Caco-2 (cell line): ENCODE measurements around the gene SRGAP3. TPM values are rescaled to one million over a fixed set of nuclear protein-coding genes. Genes with fewer than 3 reads are reported as not detected.

Experiments
- BruUV-seq: library from RNA; stranded (reverse); fragments of 400-500 nt; replicated peaks from 2 replicates; lab custom pipeline; 2021; lab: Mats Ljungman, UMichigan
- CTCF ChIA-PET: fragments of 300-600 bp; sonication (Branson Sonifier 250); formaldehyde crosslinking; loops from one replicate; lab custom pipeline; 2022; ENCODE audit warnings: antibody characterized with exemption; lab: Charles Lee
- POLR2A ChIA-PET: fragments of 300-600 bp; sonication (Branson Sonifier 250); formaldehyde crosslinking; loops from one replicate; lab custom pipeline; 2022; ENCODE audit warnings: antibody characterized with exemption; lab: Charles Lee
- DNase-seq, 2 experiments: peaks; one replicate each; pipeline versions ENCODE4 v3.0.0 to v3.0.0-alpha.2; 2020 to 2022
- H3K27me3 ChIP-seq: replicated peaks from 2 replicates; pipeline ENCODE4 v1.6.0; 2011; ENCODE audit warnings: low read length; ENCODE audit not compliant: control insufficient read depth, insufficient read depth
- H3K36me3 ChIP-seq: 2 replicates; pipeline ENCODE4 v1.5.1; 2011; ENCODE audit warnings: low read length; ENCODE audit not compliant: control insufficient read depth, insufficient read depth
- H3K4me1 ChIP-seq: fragments of 250-450 bp; sonication (Bioruptor Pico); 2 replicates; pipeline ENCODE4 v1.5.1; 2020; ENCODE audit warnings: mild to moderate bottlenecking
- H3K4me3 ChIP-seq: 2 replicates; pipeline ENCODE4 v1.5.1; 2011; ENCODE audit warnings: low read depth, mild to moderate bottlenecking, control low read depth, low read length
- H3K9me3 ChIP-seq: fragments of 250-450 bp; sonication (Bioruptor Pico); 2 replicates; pipeline ENCODE4 v1.5.1; 2020; ENCODE audit warnings: mild to moderate bottlenecking, moderate library complexity
- H3K27ac Mint-ChIP-seq: one replicate; pipeline ENCODE4 v1.8.0; 2022; ENCODE audit warnings: mixed read lengths; ENCODE audit not compliant: unreplicated experiment
- H3K27me3 Mint-ChIP-seq: one replicate; pipeline ENCODE4 v1.8.0; 2022; ENCODE audit warnings: mixed read lengths; ENCODE audit not compliant: insufficient read depth, unreplicated experiment
- H3K36me3 Mint-ChIP-seq: one replicate; pipeline ENCODE4 v1.8.0; 2022; ENCODE audit warnings: mild to moderate bottlenecking, mixed read lengths; ENCODE audit not compliant: insufficient read depth, unreplicated experiment
- H3K4me1 Mint-ChIP-seq: one replicate; pipeline ENCODE4 v1.8.0; 2022; ENCODE audit warnings: low read depth, mixed read lengths; ENCODE audit not compliant: unreplicated experiment
- H3K4me3 Mint-ChIP-seq: one replicate; pipeline ENCODE4 v1.8.0; 2022; ENCODE audit warnings: mild to moderate bottlenecking, moderate library complexity, mixed read lengths; ENCODE audit not compliant: unreplicated experiment
- H3K9me3 Mint-ChIP-seq: one replicate; pipeline ENCODE4 v1.8.0; 2022; ENCODE audit warnings: mixed read lengths; ENCODE audit not compliant: unreplicated experiment
- intact Hi-C: fragments of 100-400 bp; cut with micrococcal nuclease; formaldehyde crosslinking; loops from one replicate; pipeline ENCODE4 v1.10.0; 2022; ENCODE audit not compliant: unreplicated experiment
- total RNA-seq: library from RNA; stranded (reverse); gene quantifications from 2 replicates; pipeline ENCODE4 v1.2.3, GENCODE V29; 2022
- TF ChIP-seq, protein P1 (sequence below), 2 experiments: fragments of 200-600 bp in 1 of 2; IDR thresholded peaks; 1 replicate in 1 of 2; 2 replicates in 1 of 2; pipeline versions ENCODE4 v1.5.1 to v1.8.0; 2011 to 2022; ENCODE audit warnings: antibody characterized with exemption in 1 of 2, control low read depth in 1 of 2, inconsistent platforms in 1 of 2, low read depth in 1 of 2, low read length in 1 of 2, mild to moderate bottlenecking in 1 of 2, moderate library complexity in 1 of 2; ENCODE audit not compliant: insufficient read depth in 1 of 2, severe bottlenecking in 1 of 2, unreplicated experiment in 1 of 2

The SRGAP3 gene
- total RNA-seq, 1 experiment from 2014 or later, result 1.3 TPM

DNA sequence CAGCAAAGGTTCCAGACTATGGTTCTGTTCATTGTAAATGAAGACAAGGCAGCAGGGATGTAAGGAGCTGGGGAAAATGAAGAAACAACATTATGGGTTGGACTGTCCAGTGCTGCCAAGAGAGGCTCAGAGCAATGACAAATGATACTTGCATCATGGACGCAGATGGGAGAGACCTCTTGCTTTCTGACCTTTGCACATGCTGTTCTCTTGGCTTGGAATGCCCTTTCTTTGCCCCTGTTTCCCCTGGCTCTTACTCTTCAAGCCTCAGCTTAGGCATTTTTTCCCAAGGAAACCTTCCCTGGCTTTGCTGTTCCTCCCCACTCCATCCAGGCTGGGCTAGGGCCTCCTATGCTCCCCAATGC, 226.2 kb downstream of the SRGAP3 start:
- no TSS peak for BruUV-seq
- no peaks in the 10 kb centered on the region for H3K4me1 Mint-ChIP-seq
- Histone ChIP-seq H3K27me3 (no peaks in the 10 kb centered on the region; the same call in 1 of the 2 replicates), H3K36me3 (no peaks in the 10 kb centered on the region), H3K9me3 (no peaks in the 10 kb centered on the region), H3K4me3 (no peak overlapping the region), H3K4me1 (no peaks in the 10 kb centered on the region)
- H3K4me3 Mint-ChIP-seq, result no peak overlapping the region
- no peak overlapping the region for H3K27ac Mint-ChIP-seq
- ChIA-PET POLR2A (no interaction called here), CTCF (no interaction called here)
- no peak for DNase-seq
- H3K27me3 Mint-ChIP-seq, result peaks cover 12% of the 10 kb centered on the region
- H3K9me3 Mint-ChIP-seq, result no peaks in the 10 kb centered on the region
- intact Hi-C loops, result no loop called here
- H3K36me3 Mint-ChIP-seq, result no peaks in the 10 kb centered on the region
- TF ChIP-seq, protein P1, sequence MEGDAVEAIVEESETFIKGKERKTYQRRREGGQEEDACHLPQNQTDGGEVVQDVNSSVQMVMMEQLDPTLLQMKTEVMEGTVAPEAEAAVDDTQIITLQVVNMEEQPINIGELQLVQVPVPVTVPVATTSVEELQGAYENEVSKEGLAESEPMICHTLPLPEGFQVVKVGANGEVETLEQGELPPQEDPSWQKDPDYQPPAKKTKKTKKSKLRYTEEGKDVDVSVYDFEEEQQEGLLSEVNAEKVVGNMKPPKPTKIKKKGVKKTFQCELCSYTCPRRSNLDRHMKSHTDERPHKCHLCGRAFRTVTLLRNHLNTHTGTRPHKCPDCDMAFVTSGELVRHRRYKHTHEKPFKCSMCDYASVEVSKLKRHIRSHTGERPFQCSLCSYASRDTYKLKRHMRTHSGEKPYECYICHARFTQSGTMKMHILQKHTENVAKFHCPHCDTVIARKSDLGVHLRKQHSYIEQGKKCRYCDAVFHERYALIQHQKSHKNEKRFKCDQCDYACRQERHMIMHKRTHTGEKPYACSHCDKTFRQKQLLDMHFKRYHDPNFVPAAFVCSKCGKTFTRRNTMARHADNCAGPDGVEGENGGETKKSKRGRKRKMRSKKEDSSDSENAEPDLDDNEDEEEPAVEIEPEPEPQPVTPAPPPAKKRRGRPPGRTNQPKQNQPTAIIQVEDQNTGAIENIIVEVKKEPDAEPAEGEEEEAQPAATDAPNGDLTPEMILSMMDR (IDR thresholded peaks at IDR 0.05; ENCODE audit: insufficient read depth in 1 of 2, low read depth in 1 of 2, low read length in 1 of 2, severe bottlenecking in 1 of 2, unreplicated experiment in 1 of 2), result no peak

DNA sequence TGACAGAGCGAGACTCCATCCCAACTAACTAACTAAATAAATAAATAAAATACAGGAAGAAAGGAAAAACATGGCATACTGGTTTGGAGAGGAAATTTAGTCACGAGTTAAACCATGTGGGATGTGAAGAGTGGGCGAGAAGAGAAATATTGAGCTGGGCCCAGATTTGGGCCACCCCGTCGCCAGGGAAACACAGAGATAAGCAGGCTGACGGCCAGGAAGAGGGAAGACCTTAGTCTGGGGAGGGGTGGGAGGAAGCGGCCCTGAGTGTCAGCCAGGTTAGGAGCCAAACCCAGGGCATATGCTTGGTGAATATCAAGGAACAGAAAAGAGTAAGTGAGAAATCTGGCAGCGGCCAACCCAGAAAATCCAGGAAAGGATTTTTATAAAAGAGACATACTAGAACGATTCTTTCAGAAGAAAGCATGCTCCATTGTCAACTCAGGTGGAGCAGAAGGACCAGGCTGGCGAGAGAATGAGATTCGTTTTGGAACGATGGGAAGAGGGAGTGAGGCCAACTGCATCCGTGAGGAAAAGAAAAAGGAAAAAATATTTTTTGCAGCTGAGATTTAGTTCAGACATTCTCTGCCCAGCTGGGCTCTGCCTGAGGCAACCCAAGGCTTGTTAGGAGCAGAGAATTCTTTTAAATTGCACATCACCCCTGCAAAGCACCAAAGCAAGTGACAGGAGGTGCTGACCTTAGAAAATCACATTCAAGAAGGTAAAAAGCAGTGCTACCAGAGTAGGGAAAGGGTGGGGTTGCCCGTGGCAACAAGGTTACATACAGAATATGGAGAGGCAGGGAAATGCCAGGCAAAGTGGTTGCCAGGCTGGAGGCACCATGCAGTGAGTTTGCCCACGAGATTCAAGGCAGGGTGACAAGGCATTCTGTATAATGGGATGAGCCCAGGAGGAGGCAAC, 226.9 kb downstream of the SRGAP3 start:
- BruUV-seq, result no TSS peak
- Mint-ChIP-seq H3K4me3 (no peak overlapping the region), H3K27ac (no peak overlapping the region), H3K36me3 (no peaks in the 10 kb centered on the region), H3K4me1 (no peaks in the 10 kb centered on the region), H3K9me3 (no peaks in the 10 kb centered on the region), H3K27me3 (peaks cover 15% of the 10 kb centered on the region)
- H3K4me1 ChIP-seq, result no peaks in the 10 kb centered on the region
- CTCF ChIA-PET, result no interaction called here
- intact Hi-C loops, result no loop called here
- H3K27me3 ChIP-seq, result no peaks in the 10 kb centered on the region
- no peak for DNase-seq
- H3K36me3 ChIP-seq, result no peaks in the 10 kb centered on the region
- TF ChIP-seq, protein P1 (IDR thresholded peaks at IDR 0.05; ENCODE audit: insufficient read depth in 1 of 2, low read depth in 1 of 2, low read length in 1 of 2, severe bottlenecking in 1 of 2, unreplicated experiment in 1 of 2), result no peak
- no peaks in the 10 kb centered on the region for H3K9me3 ChIP-seq
- H3K4me3 ChIP-seq, result no peak overlapping the region
- POLR2A ChIA-PET, result no interaction called here

DNA sequence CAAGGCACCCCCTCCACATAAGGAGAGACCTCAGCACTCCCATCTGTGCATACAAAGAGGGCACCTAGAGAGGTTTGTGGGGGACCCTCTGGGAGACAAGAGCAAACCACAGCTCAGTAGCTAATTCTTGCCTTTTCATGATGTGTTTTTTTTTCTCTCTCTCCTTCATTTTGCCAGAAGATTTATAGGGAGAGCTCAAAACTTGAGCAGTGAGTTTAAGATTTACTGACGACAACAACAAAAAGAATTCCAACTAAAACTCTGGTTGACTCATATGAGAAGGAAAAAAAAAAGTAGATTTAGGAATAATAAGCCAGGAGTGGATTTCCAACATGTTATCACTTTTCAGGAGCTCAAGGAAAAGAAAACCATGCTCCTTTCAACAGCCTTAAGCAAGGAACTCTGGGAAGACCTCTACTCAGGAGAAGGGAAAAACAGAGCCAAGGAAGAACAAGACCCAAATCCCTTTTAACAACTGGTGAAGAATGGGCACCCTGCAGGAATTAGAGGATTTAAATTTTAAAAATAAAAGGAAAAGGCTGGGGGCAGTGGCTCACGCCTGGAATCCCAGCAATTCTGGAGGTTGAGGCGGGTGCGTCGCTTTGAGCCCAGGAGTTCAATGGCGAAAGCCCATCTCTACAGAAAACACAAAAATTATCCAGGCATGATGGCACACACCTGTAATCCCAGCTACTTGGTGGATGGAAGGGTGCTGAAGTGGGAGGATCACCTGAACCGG, 228.0 kb downstream of the SRGAP3 start:
- POLR2A ChIA-PET, result no interaction called here
- BruUV-seq, result no TSS peak
- TF ChIP-seq, protein P1 (IDR thresholded peaks at IDR 0.05; ENCODE audit: insufficient read depth in 1 of 2, low read depth in 1 of 2, low read length in 1 of 2, severe bottlenecking in 1 of 2, unreplicated experiment in 1 of 2), result no peak
- Histone ChIP-seq H3K27me3 (no peaks in the 10 kb centered on the region), H3K36me3 (no peaks in the 10 kb centered on the region), H3K4me1 (no peaks in the 10 kb centered on the region), H3K4me3 (no peak overlapping the region), H3K9me3 (no peaks in the 10 kb centered on the region)
- H3K36me3 Mint-ChIP-seq, result no peaks in the 10 kb centered on the region
- H3K9me3 Mint-ChIP-seq, result no peaks in the 10 kb centered on the region
- intact Hi-C loops, result no loop called here
- H3K4me1 Mint-ChIP-seq, result no peaks in the 10 kb centered on the region
- H3K27ac Mint-ChIP-seq, result no peak overlapping the region
- no peak for DNase-seq
- H3K4me3 Mint-ChIP-seq, result no peak overlapping the region
- peaks cover 19% of the 10 kb centered on the region for H3K27me3 Mint-ChIP-seq
- CTCF ChIA-PET, result no interaction called here
